Left ventricle myocardium inferior (tissue), 1 donor: ENCODE data around the gene SORBS2. TPM values are rescaled to one million over a fixed set of nuclear protein-coding genes. Genes with fewer than 3 reads are reported as not detected.

Experiments
- DNase-seq: peaks from one replicate; pipeline ENCODE4 v3.0.0-alpha.2; 2020
- H3K27ac ChIP-seq: fragments of 200-600 bp; replicated peaks from 2 replicates; pipeline ENCODE4 v1.8.0; 2021
- H3K27me3 ChIP-seq: fragments of 200-600 bp; 2 replicates; pipeline ENCODE4 v1.8.0; 2021; ENCODE audit warnings: low read depth
- H3K36me3 ChIP-seq: fragments of 200-600 bp; 2 replicates; pipeline ENCODE4 v1.8.0; 2021
- H3K4me1 ChIP-seq: fragments of 200-600 bp; 2 replicates; pipeline ENCODE4 v1.8.0; 2021
- H3K4me3 ChIP-seq: fragments of 200-600 bp; 2 replicates; pipeline ENCODE4 v1.8.0; 2021; ENCODE audit warnings: mild to moderate bottlenecking, moderate library complexity
- H3K9me3 ChIP-seq: fragments of 200-600 bp; replicated peaks from 2 replicates; pipeline ENCODE4 v1.8.0; 2021
- CTCF ChIP-seq: fragments of 200-600 bp; IDR thresholded peaks from 2 replicates; pipeline ENCODE4 v1.8.0; 2021; ENCODE audit warnings: antibody characterized with exemption, mild to moderate bottlenecking, borderline replicate concordance
- intact Hi-C: fragments of 100-400 bp; cut with micrococcal nuclease; formaldehyde crosslinking; loops from one replicate; pipeline ENCODE4 v1.11.0; 2022
- total RNA-seq: library from RNA; stranded (reverse); fragmentation: NEBNext Ultra II Directional; extraction: Animal tissue kit (Norgen Biotek cat#: 25700); gene quantifications from one replicate; pipeline ENCODE4 v1.2.1, GENCODE V29; 2021
- donor health status: DM: no; HTN: yes; CAD: no; lungs with severe emphysema.

Gene SORBS2
- total RNA-seq, 1 donor from 2014 or later = 1,282 TPM

- Histone ChIP-seq H3K27ac (peak overlapping the region; percentile 90), H3K4me3 (no peak overlapping the region), H3K4me1 (peaks cover 100% of the 10 kb centered on the region), H3K27me3 (no peaks in the 10 kb centered on the region), H3K36me3 (no peaks in the 10 kb centered on the region), H3K9me3 (no peaks in the 10 kb centered on the region)
- no peak for DNase-seq
- intact Hi-C loops = no loop called here
- TF ChIP-seq CTCF = no peak
These were observed 25.6 kb downstream of the SORBS2 start for GRCh38 chr4:185786422-185786821.

GRCh38 chr4:185783574-185783973, 28.4 kb downstream of the SORBS2 start:
- Histone ChIP-seq H3K4me1 (peaks cover 97% of the 10 kb centered on the region), H3K9me3 (no peaks in the 10 kb centered on the region), H3K27ac (peak overlapping the region; percentile 90), H3K36me3 (no peaks in the 10 kb centered on the region), H3K4me3 (no peak overlapping the region), H3K27me3 (no peaks in the 10 kb centered on the region)
- intact Hi-C loops = no loop called here
- DNase-seq = no peak
- TF ChIP-seq CTCF = no peak

GRCh38 chr4:185782523-185782922, 29.5 kb downstream of the SORBS2 start:
- intact Hi-C loops = no loop called here
- Histone ChIP-seq H3K27me3 (no peaks in the 10 kb centered on the region), H3K9me3 (no peaks in the 10 kb centered on the region), H3K36me3 (no peaks in the 10 kb centered on the region), H3K4me1 (peaks cover 97% of the 10 kb centered on the region), H3K4me3 (no peak overlapping the region), H3K27ac (peak overlapping the region; percentile 90)
- DNase-seq = no peak
- TF ChIP-seq CTCF = no peak

- no peak for TF ChIP-seq CTCF
- intact Hi-C loops = no loop called here
- H3K9me3 ChIP-seq = no peaks in the 10 kb centered on the region
- no peaks in the 10 kb centered on the region for H3K27me3 ChIP-seq
- H3K36me3 ChIP-seq = no peaks in the 10 kb centered on the region
- no peak overlapping the region for H3K4me3 ChIP-seq
- H3K27ac ChIP-seq = peak overlapping the region; percentile 90
- H3K4me1 ChIP-seq = peaks cover 91% of the 10 kb centered on the region
- DNase-seq = no peak
These were observed 30.3 kb downstream of the SORBS2 start for GRCh38 chr4:185781555-185782215.

- DNase-seq = no peak
- Histone ChIP-seq H3K27me3 (no peaks in the 10 kb centered on the region), H3K36me3 (no peaks in the 10 kb centered on the region), H3K4me3 (no peak overlapping the region), H3K9me3 (no peaks in the 10 kb centered on the region), H3K27ac (peak overlapping the region; percentile 90), H3K4me1 (peaks cover 91% of the 10 kb centered on the region)
- intact Hi-C loops = no loop called here
- no peak for TF ChIP-seq CTCF
These were observed 31.5 kb downstream of the SORBS2 start for GRCh38 chr4:185780472-185780871.

GRCh38 chr4:185779517-185779916, 32.5 kb downstream of the SORBS2 start:
- no peaks in the 10 kb centered on the region for H3K9me3 ChIP-seq
- no peaks in the 10 kb centered on the region for H3K27me3 ChIP-seq
- H3K36me3 ChIP-seq = no peaks in the 10 kb centered on the region
- H3K4me1 ChIP-seq = peaks cover 88% of the 10 kb centered on the region
- TF ChIP-seq CTCF = no peak
- no peak overlapping the region for H3K4me3 ChIP-seq
- DNase-seq = no peak
- intact Hi-C loops = no loop called here
- peak overlapping the region; percentile 90 for H3K27ac ChIP-seq
